Liver (tissue), 9 donors: ENCODE data around the gene GPAT2. TPM values are rescaled to one million over a fixed set of nuclear protein-coding genes. Genes with fewer than 3 reads are reported as not detected.
"Not testable (repeated sequence)": the region's sequence is repeated elsewhere in the genome, so short reads cannot be mapped to it uniquely, and the experiment has no call there.

ENCODE experiments used
- DNase-seq: peaks from one replicate; pipeline ENCODE4 v3.0.0-alpha.2; 2017; ENCODE audit warnings: low spot score
- H3K27ac ChIP-seq, 2 donors: one replicate each; pipeline ENCODE4 v1.7.0; 2013; ENCODE audit warnings: inconsistent platforms in 2 of 2, low read length in 2 of 2, control low read depth in 1 of 2, low read depth in 1 of 2, mild to moderate bottlenecking in 1 of 2
- H3K27me3 ChIP-seq, 4 donors: one replicate each; pipeline versions ENCODE4 v1.6.1 to v1.7.0; 2013; ENCODE audit warnings: low read length in 3 of 4, inconsistent platforms in 1 of 4, mild to moderate bottlenecking in 1 of 4, moderate library complexity in 1 of 4; ENCODE audit not compliant: control insufficient read depth in 4 of 4, insufficient read depth in 4 of 4
- H3K36me3 ChIP-seq, 4 donors: one replicate each; pipeline versions ENCODE4 v1.6.1 to v1.7.0; 2013; ENCODE audit warnings: low read length in 3 of 4, mild to moderate bottlenecking in 3 of 4, low read depth in 1 of 4, moderate library complexity in 1 of 4; ENCODE audit not compliant: control insufficient read depth in 4 of 4, insufficient read depth in 3 of 4
- H3K4me1 ChIP-seq, 4 donors: one replicate each; pipeline versions ENCODE4 v1.6.1 to v1.7.0; 2013; ENCODE audit warnings: low read length in 3 of 4, mild to moderate bottlenecking in 3 of 4, moderate library complexity in 1 of 4; ENCODE audit not compliant: control insufficient read depth in 4 of 4, insufficient read depth in 4 of 4
- H3K4me3 ChIP-seq, 3 donors: one replicate each; pipeline versions ENCODE4 v1.6.1 to v1.7.0; 2013; ENCODE audit warnings: low read length in 3 of 3, control low read depth in 1 of 3, low read depth in 1 of 3, mild to moderate bottlenecking in 1 of 3
- H3K9ac ChIP-seq, 2 donors: one replicate each; pipeline ENCODE4 v1.7.0; 2013; ENCODE audit warnings: low read length in 2 of 2, mild to moderate bottlenecking in 2 of 2, moderate library complexity in 2 of 2, control low read depth in 1 of 2, low read depth in 1 of 2
- H3K9me3 ChIP-seq, 4 donors: one replicate each; pipeline versions ENCODE4 v1.6.1 to v1.7.0; 2013; ENCODE audit warnings: low read length in 3 of 4; ENCODE audit not compliant: control insufficient read depth in 4 of 4
- FOXA2 ChIP-seq: IDR thresholded peaks from 2 replicates; pipeline ENCODE4 v1.6.1; 2016; ENCODE audit warnings: antibody characterized with exemption
- HNF4G ChIP-seq: IDR thresholded peaks from 2 replicates; pipeline ENCODE4 v1.6.1; 2016; ENCODE audit warnings: antibody characterized with exemption
- MAX ChIP-seq: IDR thresholded peaks from 2 replicates; pipeline ENCODE4 v1.6.1; 2016; ENCODE audit warnings: antibody characterized with exemption
- NR2F2 ChIP-seq: IDR thresholded peaks from 2 replicates; pipeline ENCODE4 v1.6.1; 2016; ENCODE audit warnings: antibody characterized with exemption
- RXRA ChIP-seq, 2 donors: IDR thresholded peaks; 2 replicates each; pipeline ENCODE4 v1.6.1; 2017 to 2018; ENCODE audit warnings: antibody characterized with exemption in 2 of 2, mild to moderate bottlenecking in 1 of 2
- SP1 ChIP-seq: IDR thresholded peaks from 2 replicates; pipeline ENCODE4 v1.6.1; 2018; ENCODE audit warnings: antibody characterized with exemption, mild to moderate bottlenecking
- YY1 ChIP-seq: IDR thresholded peaks from 2 replicates; pipeline ENCODE4 v1.6.1; 2016; ENCODE audit warnings: antibody characterized with exemption, mild to moderate bottlenecking
- WGBS: extraction: QIAGEN DNeasy Blood & Tissue Kit; methylation state at CpG from one replicate; pipeline ENCODE4 v1.1.7; 2013; 5-methylcytosine and 5-hydroxymethylcytosine counted together
- polyA plus RNA-seq, 2 donors: library from polyadenylated mRNA; stranded (reverse) in 1 of 2; unstranded in 1 of 2; fragments of 200-250 nt in 1 of 2; fragments of >200 nt in 1 of 2; fragmentation: Nextera tagmentation in 1 of 2; extraction: Ambion mirVana in 1 of 2; gene quantifications; one replicate each; pipeline versions ENCODE4 v1.2.1 to v1.2.3, GENCODE V29; 2013 to 2015
- total RNA-seq, 2 donors: library from RNA; depleted of rRNA; stranded (reverse); fragments of >200 nt; gene quantifications; one replicate each; pipeline ENCODE4 v1.2.3, GENCODE V29; 2014
- TF ChIP-seq, protein P1 (sequence below): IDR thresholded peaks from 2 replicates; pipeline ENCODE4 v1.6.1; 2016; ENCODE audit warnings: antibody characterized with exemption
- donor health status: healthy.
- donor health status: healthy.
- donor health status: healthy.
- donor health status: healthy.
- donor health status: healthy.

GPAT2 gene, protein sequence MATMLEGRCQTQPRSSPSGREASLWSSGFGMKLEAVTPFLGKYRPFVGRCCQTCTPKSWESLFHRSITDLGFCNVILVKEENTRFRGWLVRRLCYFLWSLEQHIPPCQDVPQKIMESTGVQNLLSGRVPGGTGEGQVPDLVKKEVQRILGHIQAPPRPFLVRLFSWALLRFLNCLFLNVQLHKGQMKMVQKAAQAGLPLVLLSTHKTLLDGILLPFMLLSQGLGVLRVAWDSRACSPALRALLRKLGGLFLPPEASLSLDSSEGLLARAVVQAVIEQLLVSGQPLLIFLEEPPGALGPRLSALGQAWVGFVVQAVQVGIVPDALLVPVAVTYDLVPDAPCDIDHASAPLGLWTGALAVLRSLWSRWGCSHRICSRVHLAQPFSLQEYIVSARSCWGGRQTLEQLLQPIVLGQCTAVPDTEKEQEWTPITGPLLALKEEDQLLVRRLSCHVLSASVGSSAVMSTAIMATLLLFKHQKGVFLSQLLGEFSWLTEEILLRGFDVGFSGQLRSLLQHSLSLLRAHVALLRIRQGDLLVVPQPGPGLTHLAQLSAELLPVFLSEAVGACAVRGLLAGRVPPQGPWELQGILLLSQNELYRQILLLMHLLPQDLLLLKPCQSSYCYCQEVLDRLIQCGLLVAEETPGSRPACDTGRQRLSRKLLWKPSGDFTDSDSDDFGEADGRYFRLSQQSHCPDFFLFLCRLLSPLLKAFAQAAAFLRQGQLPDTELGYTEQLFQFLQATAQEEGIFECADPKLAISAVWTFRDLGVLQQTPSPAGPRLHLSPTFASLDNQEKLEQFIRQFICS
- 1 to 10 TPM in 1 of 2 donors, under 1 TPM in 1; 0.33 to 3.1 TPM for total RNA-seq
- polyA plus RNA-seq = under 1 TPM; 0.37 to 0.65 TPM

DNA sequence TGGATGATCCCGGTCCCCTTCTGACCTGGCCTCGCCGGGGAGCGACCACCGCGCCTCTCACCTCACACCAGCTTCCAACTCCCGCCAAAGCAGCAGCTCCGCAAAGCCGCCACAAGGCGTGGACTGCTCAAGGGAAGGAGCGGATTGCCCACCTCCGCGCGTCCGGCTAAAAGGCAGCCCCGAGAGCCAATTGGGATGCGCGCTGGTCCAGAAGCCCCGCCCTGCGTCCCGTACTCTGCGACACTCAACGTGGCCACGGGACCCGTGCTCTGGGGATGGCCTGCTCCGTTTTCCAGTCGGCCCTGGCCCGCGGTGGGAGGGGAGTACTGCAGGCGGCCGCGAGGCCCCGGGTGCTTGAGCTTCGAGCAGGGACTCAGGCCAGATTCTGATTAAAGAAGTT is at the start of gene GPAT2:
Gene GPAT2 (minus strand): TSS at position 125 of the 400 bp plus-strand sequence. CDS start 2,557 bp downstream, outside the sequence.
- not testable (repeated sequence) for H3K27ac ChIP-seq, H3K4me1 ChIP-seq, H3K9me3 ChIP-seq, DNase-seq, H3K27me3 ChIP-seq, H3K36me3 ChIP-seq, H3K4me3 ChIP-seq, H3K9ac ChIP-seq
- WGBS = no CpG with 5 or more reads among the region's 34 CpGs

GRCh38 chr2:96083989-96084857 is 49.5 kb upstream of the GPAT2 start:
- Histone ChIP-seq H3K4me1 (peaks cover 0 to 7% (median 0%) of the 10 kb centered on the region in 4 donors), H3K9ac (no peak overlapping the region), H3K9me3 (no peaks in the 10 kb centered on the region), H3K27ac (no peak overlapping the region), H3K4me3 (no peak overlapping the region), H3K36me3 (no peaks in the 10 kb centered on the region), H3K27me3 (no peaks in the 10 kb centered on the region)
- peak; percentile 28 for DNase-seq
- TF ChIP-seq SP1 = no peak
- TF ChIP-seq MAX = no peak
- TF ChIP-seq, protein P1, sequence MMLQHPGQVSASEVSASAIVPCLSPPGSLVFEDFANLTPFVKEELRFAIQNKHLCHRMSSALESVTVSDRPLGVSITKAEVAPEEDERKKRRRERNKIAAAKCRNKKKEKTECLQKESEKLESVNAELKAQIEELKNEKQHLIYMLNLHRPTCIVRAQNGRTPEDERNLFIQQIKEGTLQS = no peak
- no peak for TF ChIP-seq RXRA (IDR thresholded peaks at IDR 0.05)
- no peak for TF ChIP-seq FOXA2
- TF ChIP-seq NR2F2 = no peak
- TF ChIP-seq YY1 = no peak
- 89% methylated on average over 22 of the region's 22 CpGs for WGBS

GRCh38 chr2:96083064-96083939 is 48.6 kb upstream of the GPAT2 start:
- WGBS = 83% methylated on average over 9 of the region's 9 CpGs
- peak; percentile 31 for DNase-seq

More at GRCh38 chr2:96083064-96083939, 48.6 kb upstream of the GPAT2 start:
- Histone ChIP-seq H3K9ac (no peak overlapping the region), H3K4me3 (no peak overlapping the region), H3K4me1 (peaks cover 0 to 7% (median 0%) of the 10 kb centered on the region in 4 donors), H3K36me3 (no peaks in the 10 kb centered on the region), H3K9me3 (no peaks in the 10 kb centered on the region), H3K27ac (no peak overlapping the region), H3K27me3 (no peaks in the 10 kb centered on the region)
- TF ChIP-seq RXRA (IDR thresholded peaks at IDR 0.05) (peak in 1 of 2 donors; percentile 58), HNF4G (no peak)
